Lower lobe of right lung (tissue), 2 donors: ENCODE measurements around the gene GSTO1. TPM values are rescaled to one million over a fixed set of nuclear protein-coding genes. Genes with fewer than 3 reads are reported as not detected.
"Not testable (repeated sequence)": the region's sequence is repeated elsewhere in the genome, so short reads cannot be mapped to it uniquely, and the experiment has no call there.

ENCODE experiments used
- ATAC-seq, 2 donors: fragments of 200-7000 bp; cut with Tn5 transposase; one replicate each; pipeline ENCODE4 v1.9.1; 2020 to 2022; ENCODE audit warnings: mild to moderate bottlenecking in 2 of 2, moderate library complexity in 2 of 2
- DNase-seq: peaks from one replicate; pipeline ENCODE4 v3.0.0-alpha.2; 2020
- H3K27ac ChIP-seq: fragments of 200-600 bp; one replicate; pipeline ENCODE4 v1.8.0; 2022
- H3K27me3 ChIP-seq: fragments of 200-600 bp; one replicate; pipeline ENCODE4 v1.8.0; 2022; ENCODE audit warnings: low read depth
- H3K36me3 ChIP-seq: fragments of 200-600 bp; one replicate; pipeline ENCODE4 v1.8.0; 2022; ENCODE audit warnings: mild to moderate bottlenecking
- H3K4me1 ChIP-seq: fragments of 200-600 bp; one replicate; pipeline ENCODE4 v1.8.0; 2022
- H3K4me3 ChIP-seq: fragments of 200-600 bp; one replicate; pipeline ENCODE4 v1.8.0; 2022; ENCODE audit warnings: mild to moderate bottlenecking
- H3K9me3 ChIP-seq: fragments of 200-600 bp; one replicate; pipeline ENCODE4 v1.8.0; 2022
- intact Hi-C: fragments of 100-400 bp; cut with DNase I; formaldehyde crosslinking; loops from one replicate; pipeline ENCODE4 v1.11.0; 2022
- total RNA-seq: library from RNA; stranded (reverse); fragmentation: NEBNext Ultra II Directional; extraction: Animal tissue kit (Norgen Biotek cat#: 25700); gene quantifications from one replicate; pipeline ENCODE4 v1.2.1, GENCODE V29; 2021
- TF ChIP-seq, protein P1 (sequence below): fragments of 200-600 bp; IDR thresholded peaks from one replicate; pipeline ENCODE4 v1.8.0; 2022; ENCODE audit warnings: antibody characterized with exemption, mild to moderate bottlenecking
- donor health status: DM: no; HTN: yes; CAD: no; lungs with severe emphysema.

The GSTO1 gene
- total RNA-seq, 1 donor from 2014 or later = 133 TPM

GRCh38 chr10:104243512-104243911 lies 11.2 kb upstream of the GSTO1 start:
- ATAC-seq (no peak), DNase-seq (no peak)
- no peaks in the 10 kb centered on the region for H3K27me3 ChIP-seq
- TF ChIP-seq, protein P1, sequence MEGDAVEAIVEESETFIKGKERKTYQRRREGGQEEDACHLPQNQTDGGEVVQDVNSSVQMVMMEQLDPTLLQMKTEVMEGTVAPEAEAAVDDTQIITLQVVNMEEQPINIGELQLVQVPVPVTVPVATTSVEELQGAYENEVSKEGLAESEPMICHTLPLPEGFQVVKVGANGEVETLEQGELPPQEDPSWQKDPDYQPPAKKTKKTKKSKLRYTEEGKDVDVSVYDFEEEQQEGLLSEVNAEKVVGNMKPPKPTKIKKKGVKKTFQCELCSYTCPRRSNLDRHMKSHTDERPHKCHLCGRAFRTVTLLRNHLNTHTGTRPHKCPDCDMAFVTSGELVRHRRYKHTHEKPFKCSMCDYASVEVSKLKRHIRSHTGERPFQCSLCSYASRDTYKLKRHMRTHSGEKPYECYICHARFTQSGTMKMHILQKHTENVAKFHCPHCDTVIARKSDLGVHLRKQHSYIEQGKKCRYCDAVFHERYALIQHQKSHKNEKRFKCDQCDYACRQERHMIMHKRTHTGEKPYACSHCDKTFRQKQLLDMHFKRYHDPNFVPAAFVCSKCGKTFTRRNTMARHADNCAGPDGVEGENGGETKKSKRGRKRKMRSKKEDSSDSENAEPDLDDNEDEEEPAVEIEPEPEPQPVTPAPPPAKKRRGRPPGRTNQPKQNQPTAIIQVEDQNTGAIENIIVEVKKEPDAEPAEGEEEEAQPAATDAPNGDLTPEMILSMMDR = no peak
- no peaks in the 10 kb centered on the region for H3K4me1 ChIP-seq
- H3K27ac ChIP-seq = no peak overlapping the region
- no peaks in the 10 kb centered on the region for H3K9me3 ChIP-seq
- H3K36me3 ChIP-seq = no peaks in the 10 kb centered on the region
- intact Hi-C loops = no loop called here
- H3K4me3 ChIP-seq = no peak overlapping the region

DNA sequence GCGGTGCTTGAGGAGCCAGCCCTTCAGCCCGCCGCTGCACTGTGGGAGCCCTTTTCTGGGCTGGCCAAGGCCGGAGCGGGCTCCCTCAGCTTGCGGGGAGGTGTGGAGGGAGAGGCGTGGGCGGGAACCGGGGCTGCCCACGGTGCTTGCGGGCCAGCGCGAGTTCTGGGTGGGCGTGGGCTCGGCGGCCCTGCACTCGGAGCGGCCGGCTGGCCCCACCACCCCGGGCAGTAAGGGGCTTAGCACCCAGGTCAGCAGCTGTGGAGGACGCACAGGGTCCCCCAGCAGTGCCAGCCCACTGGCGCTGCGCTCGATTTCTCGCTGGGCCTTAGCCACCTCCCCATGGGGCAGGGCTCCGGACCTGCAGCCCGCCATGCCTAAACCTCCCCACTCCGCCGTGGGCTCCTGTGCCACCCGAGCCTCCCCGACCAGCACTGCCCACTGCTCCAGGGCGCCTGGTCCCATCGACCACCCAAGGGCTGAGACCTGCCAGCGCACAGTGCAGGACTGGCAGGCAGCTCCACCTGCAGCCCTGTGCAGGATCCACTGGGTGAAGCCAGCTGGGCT lies 9.5 kb upstream of the GSTO1 start:
- H3K27me3 ChIP-seq = no peaks in the 10 kb centered on the region
- DNase-seq = no peak
- ATAC-seq = no peak
- intact Hi-C loops = no loop called here
- no peak overlapping the region for H3K4me3 ChIP-seq
- H3K27ac ChIP-seq = no peak overlapping the region
- H3K4me1 ChIP-seq = no peaks in the 10 kb centered on the region
- TF ChIP-seq, protein P1 = no peak
- H3K36me3 ChIP-seq = no peaks in the 10 kb centered on the region
- H3K9me3 ChIP-seq = no peaks in the 10 kb centered on the region

DNA sequence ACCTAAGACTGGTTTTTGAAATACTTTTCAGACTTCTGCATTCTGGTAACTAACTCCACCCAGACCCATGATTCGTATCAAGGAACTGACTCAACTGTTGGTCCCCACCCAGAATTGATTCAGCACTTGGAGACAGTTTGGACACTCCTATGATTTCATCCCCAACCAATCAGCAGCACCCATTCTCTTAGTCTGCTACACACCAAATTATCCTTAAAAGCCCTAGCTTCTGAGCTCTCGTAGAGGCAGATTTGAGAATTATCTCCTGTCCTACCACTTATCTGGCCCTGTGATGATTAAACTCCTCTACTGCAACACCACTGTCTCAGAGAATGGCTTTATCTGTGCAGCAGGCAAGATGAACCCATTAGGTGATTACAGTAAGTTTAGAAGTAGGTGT lies 7.7 kb upstream of the GSTO1 start:
- H3K27me3 ChIP-seq = no peaks in the 10 kb centered on the region

GRCh38 chr10:104247513-104248146 lies 7.1 kb upstream of the GSTO1 start:
- Histone ChIP-seq H3K4me1 (no peaks in the 10 kb centered on the region), H3K9me3 (no peaks in the 10 kb centered on the region), H3K36me3 (no peaks in the 10 kb centered on the region), H3K4me3 (no peak overlapping the region), H3K27ac (peak overlapping the region; percentile 37), H3K27me3 (no peaks in the 10 kb centered on the region)
- ATAC-seq (no peak), DNase-seq (no peak)
- TF ChIP-seq, protein P1 = no peak
- intact Hi-C loops = no loop called here

More for the DNA sequence above, 7.7 kb upstream of the GSTO1 start:
- no peaks in the 10 kb centered on the region for H3K4me1 ChIP-seq
- H3K27ac ChIP-seq = peak overlapping the region; percentile 37
- TF ChIP-seq, protein P1 = no peak
- no peak overlapping the region for H3K4me3 ChIP-seq
- H3K36me3 ChIP-seq = no peaks in the 10 kb centered on the region
- H3K9me3 ChIP-seq = no peaks in the 10 kb centered on the region
- intact Hi-C loops = no loop called here
- DNase-seq (no peak), ATAC-seq (peak; percentile 88 to 94)

- DNase-seq, H3K9me3 ChIP-seq, H3K27ac ChIP-seq, H3K4me3 ChIP-seq, H3K36me3 ChIP-seq, intact Hi-C loops, H3K27me3 ChIP-seq, H3K4me1 ChIP-seq, ATAC-seq: not testable (repeated sequence)
These were observed 5.8 kb upstream of the GSTO1 start for GRCh38 chr10:104248931-104249330.

- Histone ChIP-seq H3K36me3 (no peaks in the 10 kb centered on the region), H3K4me3 (no peak overlapping the region), H3K9me3 (no peaks in the 10 kb centered on the region), H3K27ac (no peak overlapping the region), H3K4me1 (peaks cover 9% of the 10 kb centered on the region), H3K27me3 (no peaks in the 10 kb centered on the region)
- ATAC-seq = no peak
- intact Hi-C loops = no loop called here
- DNase-seq = no peak
- TF ChIP-seq, protein P1 = no peak
These were observed 4.3 kb upstream of the GSTO1 start for GRCh38 chr10:104250371-104250770.
